Measurements from ENCODE around the gene NCAN. TPM values are rescaled to one million over a fixed set of nuclear protein-coding genes. Genes with fewer than 3 reads are reported as not detected.

NCAN gene
- total and polyA plus RNA-seq, 2 of the 13 experiments (the other 11 are each of a cell fraction or from before 2014, with no cell fraction given) = not detected

GRCh38 chr19:19261350-19262189, 49.8 kb downstream of the NCAN start (continued):
- TF ChIP-seq, protein P1, sequence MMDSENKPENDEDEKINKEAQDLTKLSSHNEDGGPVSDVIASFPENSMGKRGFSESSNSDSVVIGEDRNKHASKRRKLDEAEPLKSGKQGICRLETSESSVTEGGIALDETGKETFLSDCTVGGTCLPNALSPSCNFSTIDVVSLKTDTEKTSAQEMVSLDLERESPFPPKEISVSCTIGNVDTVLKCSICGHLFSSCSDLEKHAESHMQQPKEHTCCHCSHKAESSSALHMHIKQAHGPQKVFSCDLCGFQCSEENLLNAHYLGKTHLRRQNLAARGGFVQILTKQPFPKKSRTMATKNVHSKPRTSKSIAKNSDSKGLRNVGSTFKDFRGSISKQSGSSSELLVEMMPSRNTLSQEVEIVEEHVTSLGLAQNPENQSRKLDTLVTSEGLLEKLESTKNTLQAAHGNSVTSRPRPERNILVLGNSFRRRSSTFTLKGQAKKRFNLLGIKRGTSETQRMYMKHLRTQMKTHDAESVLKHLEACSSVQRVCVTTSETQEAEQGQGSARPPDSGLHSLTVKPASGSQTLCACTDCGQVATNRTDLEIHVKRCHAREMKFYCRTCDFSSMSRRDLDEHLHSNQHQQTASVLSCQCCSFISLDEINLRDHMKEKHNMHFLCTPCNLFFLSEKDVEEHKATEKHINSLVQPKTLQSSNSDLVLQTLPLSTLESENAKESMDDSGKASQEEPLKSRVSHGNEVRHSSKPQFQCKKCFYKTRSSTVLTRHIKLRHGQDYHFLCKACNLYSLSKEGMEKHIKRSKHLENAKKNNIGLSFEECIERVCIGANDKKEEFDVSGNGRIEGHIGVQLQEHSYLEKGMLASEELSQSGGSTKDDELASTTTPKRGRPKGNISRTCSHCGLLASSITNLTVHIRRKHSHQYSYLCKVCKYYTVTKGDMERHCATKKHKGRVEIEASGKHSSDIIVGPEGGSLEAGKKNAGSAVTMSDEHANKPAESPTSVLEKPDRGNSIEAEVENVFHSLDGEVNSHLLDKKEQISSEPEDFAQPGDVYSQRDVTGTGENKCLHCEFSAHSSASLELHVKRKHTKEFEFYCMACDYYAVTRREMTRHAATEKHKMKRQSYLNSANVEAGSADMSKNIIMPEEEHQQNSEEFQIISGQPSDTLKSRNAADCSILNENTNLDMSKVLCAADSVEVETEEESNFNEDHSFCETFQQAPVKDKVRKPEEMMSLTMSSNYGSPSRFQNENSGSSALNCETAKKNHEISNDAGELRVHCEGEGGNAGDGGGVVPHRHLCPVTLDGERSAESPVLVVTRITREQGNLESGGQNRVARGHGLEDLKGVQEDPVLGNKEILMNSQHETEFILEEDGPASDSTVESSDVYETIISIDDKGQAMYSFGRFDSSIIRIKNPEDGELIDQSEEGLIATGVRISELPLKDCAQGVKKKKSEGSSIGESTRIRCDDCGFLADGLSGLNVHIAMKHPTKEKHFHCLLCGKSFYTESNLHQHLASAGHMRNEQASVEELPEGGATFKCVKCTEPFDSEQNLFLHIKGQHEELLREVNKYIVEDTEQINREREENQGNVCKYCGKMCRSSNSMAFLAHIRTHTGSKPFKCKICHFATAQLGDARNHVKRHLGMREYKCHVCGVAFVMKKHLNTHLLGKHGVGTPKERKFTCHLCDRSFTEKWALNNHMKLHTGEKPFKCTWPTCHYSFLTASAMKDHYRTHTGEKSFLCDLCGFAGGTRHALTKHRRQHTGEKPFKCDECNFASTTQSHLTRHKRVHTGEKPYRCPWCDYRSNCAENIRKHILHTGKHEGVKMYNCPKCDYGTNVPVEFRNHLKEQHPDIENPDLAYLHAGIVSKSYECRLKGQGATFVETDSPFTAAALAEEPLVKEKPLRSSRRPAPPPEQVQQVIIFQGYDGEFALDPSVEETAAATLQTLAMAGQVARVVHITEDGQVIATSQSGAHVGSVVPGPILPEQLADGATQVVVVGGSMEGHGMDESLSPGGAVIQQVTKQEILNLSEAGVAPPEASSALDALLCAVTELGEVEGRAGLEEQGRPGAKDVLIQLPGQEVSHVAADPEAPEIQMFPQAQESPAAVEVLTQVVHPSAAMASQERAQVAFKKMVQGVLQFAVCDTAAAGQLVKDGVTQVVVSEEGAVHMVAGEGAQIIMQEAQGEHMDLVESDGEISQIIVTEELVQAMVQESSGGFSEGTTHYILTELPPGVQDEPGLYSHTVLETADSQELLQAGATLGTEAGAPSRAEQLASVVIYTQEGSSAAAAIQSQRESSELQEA (CRISPR knock-in tag; IDR thresholded peaks at IDR 0.05; ENCODE audit: not compliant biosample characterization) = no peak
- no peak for TF ChIP-seq FUBP1 (CRISPR knock-in tag; IDR thresholded peaks at IDR 0.05; ENCODE audit: borderline replicate concordance)

Data from HepG2 (cell line).